Breast epithelium (tissue), 3 donors: ENCODE data around the gene LHFPL3.

Experiments
- POLR2A ChIP-seq: fragments of 450-650 bp; IDR thresholded peaks from one replicate; pipeline ENCODE4 v1.6.1; 2016; ENCODE audit warnings: antibody characterized with exemption, mild to moderate bottlenecking, moderate library complexity
- TF ChIP-seq, protein P1 (sequence below), 3 donors: fragments of 450-650 bp; IDR thresholded peaks; one replicate each; pipeline ENCODE4 v1.5.1; 2016 to 2017; ENCODE audit warnings: antibody characterized with exemption in 3 of 3, mild to moderate bottlenecking in 3 of 3, moderate library complexity in 3 of 3

DNA sequence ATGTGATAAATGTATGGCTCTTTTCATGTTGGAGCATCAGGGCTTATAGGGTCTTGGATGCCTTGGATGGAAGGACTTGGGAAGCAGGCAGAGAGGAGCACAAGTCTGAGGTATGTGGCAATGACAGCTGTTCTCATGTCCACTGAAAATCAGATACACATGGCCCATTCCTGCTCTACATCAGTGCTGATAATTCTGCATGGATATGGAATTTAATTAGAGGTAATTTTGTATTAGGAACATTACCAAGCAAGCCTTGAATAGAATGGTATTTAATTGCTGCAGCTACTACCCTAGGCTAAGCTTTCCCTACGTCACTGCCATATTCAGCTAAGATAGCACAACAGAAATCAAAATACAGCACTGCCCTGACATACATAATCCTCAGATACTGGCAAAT lies 299.6 kb downstream of the LHFPL3 start:
- TF ChIP-seq, protein P1, sequence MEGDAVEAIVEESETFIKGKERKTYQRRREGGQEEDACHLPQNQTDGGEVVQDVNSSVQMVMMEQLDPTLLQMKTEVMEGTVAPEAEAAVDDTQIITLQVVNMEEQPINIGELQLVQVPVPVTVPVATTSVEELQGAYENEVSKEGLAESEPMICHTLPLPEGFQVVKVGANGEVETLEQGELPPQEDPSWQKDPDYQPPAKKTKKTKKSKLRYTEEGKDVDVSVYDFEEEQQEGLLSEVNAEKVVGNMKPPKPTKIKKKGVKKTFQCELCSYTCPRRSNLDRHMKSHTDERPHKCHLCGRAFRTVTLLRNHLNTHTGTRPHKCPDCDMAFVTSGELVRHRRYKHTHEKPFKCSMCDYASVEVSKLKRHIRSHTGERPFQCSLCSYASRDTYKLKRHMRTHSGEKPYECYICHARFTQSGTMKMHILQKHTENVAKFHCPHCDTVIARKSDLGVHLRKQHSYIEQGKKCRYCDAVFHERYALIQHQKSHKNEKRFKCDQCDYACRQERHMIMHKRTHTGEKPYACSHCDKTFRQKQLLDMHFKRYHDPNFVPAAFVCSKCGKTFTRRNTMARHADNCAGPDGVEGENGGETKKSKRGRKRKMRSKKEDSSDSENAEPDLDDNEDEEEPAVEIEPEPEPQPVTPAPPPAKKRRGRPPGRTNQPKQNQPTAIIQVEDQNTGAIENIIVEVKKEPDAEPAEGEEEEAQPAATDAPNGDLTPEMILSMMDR (IDR thresholded peaks at IDR 0.05) = no peak
- TF ChIP-seq POLR2A = no peak
